SHP77 (cell line): ENCODE results near the gene GYS1.

ENCODE experiments used
- DNase-seq, 2 experiments: peaks; one replicate each; lab custom pipeline; 2025; lab: John Stamatoyannopoulos, UW

Gene GYS1

DNA sequence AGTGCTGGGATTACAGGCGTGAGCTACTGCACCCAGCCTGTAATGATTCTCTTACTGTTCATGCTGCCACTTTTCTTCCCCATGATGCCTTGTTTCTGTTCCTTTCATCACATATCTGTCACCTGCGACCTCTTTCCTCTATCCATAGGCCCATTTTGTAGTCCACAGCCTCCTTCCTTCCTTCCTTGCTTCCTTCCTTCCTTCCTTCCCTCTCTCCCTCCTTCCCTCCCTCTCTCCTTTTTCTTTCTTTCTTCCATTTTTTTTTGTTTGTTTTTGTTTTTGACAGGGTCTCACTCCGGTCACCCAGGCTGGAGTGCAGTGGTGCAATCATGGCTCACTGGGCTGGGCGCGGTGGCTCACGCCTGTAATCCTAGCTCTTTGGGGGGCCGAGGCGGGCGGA lies 4.2 kb downstream of the GYS1 start:
- DNase-seq, result no peak

- no peak for DNase-seq
Observed at GRCh38 chr19:48988286-48988685, 4.8 kb downstream of the GYS1 start.

GRCh38 chr19:48987323-48987722 lies 5.8 kb downstream of the GYS1 start:
- DNase-seq, result no peak

- DNase-seq, result no peak
Observed at GRCh38 chr19:48986211-48986610, 6.9 kb downstream of the GYS1 start.

DNA sequence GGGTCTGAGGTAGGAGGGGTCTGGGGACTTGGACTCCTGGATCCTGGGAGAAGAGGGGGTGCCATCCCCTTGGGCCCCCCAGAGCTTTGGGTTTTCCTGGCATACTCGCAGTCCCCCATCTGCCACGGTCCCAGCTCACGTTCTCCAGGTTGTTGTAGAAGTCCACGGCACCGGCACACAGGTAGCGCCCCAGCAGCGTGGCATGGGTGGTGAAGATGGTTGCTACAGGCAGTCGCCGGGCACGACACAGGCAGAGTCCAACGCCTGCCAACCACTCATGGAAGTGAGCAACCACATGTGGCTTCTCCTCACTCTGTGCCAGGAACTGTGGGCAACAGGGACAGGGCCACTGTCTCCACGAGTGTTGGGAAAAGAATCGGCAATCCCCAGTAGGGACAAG lies 7.4 kb downstream of the GYS1 start:
- no peak for DNase-seq

- DNase-seq, result no peak
Observed at GRCh38 chr19:48982280-48982679, 10.8 kb downstream of the GYS1 start.

DNA sequence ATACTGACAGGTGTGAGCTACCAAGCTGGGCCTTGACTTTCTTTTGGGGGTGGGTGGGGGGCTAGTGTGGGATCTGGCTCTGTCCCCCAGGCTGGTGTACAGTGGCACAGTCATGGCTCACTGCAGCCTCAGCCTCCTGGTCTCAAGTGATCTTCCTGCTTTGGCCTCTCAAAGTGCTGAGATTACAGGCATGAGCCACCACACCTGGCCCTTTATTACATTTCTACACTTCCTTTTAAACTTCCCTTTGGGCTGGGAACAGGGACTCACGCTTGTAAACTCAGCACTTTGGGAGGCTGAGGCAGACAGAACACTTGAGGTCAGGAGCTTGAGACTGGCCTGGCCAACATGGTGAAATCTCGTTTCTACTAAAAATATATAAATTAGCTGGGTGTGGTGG lies 16.0 kb downstream of the GYS1 start:
- DNase-seq, result no peak

GRCh38 chr19:48975947-48976847 lies 16.9 kb downstream of the GYS1 start:
- peak in 1 of 2 experiments; percentile 40 for DNase-seq

DNA sequence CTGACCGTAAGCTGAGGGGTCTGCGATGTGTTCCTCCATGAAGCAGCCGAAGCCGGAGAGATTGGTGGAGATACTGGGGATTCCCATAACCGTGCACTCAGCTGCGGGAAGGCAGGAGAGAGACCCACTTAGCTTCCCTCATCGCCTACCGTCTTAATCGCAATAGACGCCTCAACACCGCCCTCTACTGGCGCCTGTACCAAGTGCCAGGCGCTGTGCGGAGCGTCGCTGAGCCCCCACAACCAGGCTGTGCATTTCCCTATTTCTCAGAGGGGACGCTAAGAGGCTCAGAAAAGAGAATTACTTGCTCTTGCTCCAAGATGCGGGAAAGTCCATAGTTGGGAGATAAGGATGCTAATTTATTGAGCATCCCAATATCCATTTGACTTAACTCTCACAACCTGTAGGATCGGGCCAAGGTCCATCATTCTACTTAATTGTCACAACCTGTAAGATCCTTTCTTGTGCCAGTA lies 22.1 kb downstream of the GYS1 start:
- peak; percentile 70 to 78 for DNase-seq

DNA sequence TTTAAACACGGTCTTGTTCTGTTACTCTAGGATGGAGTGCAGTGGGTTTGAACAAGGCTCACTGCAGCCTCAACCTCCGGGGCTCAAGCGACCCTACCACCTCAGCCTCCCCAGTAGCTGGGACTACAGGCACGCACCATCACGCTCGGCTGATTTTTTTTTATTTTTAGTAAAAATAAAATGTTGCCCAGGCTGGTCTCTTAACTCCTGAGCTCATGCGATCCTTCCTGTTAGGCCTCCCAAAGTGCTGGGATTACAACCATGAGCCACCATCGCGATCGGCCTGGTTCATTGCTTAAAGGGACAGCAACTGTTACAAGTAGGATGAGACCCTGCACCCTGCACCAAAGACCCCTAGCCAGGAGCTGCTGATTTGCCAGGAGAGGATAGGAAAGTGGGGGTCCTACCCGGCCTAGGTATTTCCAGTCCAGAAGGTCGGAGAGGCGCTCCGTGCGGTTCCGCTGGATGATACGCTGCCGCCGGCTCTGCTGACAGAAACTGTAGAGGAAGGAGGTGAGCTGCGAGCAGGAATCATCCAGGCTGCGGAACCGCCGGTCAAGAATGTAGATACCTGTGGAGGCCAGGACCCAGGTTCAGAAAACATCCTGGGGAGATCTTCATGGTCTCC lies 22.9 kb downstream of the GYS1 start:
- no peak for DNase-seq

DNA sequence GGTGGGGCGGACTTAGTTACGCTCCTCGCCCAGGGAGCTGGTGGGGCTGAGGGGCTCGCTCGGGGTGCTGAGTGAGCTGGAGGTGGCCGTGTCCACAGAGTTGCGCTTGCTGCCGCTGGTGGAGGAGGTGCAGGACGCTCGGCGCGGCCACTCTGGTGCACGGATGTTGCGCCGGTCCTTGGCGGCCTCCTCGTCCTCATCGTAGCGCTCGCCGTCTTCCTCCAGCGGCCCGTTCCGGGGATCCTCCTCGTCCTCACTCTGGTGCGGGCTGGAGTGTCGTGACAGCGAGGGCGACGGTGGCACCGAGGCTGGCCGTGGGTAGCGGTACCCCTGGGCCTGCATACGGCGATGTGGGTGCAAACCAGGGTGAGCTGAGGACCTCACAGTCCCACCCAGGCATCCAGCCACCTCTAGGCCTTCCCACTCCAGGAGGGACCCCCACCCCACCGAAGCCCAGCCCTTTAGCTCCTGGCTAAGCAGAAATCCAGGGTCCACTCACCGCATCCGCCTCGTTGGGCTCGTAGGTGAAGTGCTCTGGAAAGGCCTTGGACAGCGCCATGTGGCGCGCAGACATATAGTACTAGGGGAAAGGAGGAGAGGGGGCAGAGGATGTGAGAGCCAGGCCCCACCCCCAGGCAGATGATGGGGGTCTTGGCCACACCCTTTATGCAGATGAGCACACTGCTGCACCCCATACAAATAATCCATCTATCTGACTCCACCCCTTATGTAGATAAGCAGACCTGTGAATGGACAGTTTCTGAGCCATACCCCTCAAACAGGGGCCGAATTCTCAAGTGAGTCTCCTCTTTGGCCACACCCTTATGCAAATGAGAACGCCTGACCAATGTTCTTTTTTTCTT lies 23.6 kb downstream of the GYS1 start:
- no peak for DNase-seq

DNA sequence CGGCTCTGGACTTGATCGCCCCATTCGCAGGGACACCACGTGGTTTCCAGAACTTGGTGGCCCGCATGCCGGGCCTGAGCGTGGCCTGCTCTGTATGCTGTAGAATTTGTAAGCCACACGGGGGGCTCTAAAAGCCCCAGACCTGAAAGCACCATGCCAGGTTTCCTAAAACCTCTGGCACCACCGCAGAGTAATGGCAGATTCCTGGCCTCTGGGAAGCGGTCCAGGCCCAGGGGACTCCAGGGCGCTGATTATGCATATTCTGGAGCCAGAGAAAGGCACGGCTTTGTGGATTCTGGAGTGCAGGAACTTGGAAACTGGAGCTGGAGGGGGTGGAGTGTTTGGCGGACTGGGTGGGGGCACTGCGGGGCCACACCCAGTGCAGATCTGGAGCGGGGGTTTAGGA lies 24.3 kb downstream of the GYS1 start:
- DNase-seq, result no peak

GRCh38 chr19:48968179-48968661 lies 24.9 kb downstream of the GYS1 start:
- no peak for DNase-seq

DNA sequence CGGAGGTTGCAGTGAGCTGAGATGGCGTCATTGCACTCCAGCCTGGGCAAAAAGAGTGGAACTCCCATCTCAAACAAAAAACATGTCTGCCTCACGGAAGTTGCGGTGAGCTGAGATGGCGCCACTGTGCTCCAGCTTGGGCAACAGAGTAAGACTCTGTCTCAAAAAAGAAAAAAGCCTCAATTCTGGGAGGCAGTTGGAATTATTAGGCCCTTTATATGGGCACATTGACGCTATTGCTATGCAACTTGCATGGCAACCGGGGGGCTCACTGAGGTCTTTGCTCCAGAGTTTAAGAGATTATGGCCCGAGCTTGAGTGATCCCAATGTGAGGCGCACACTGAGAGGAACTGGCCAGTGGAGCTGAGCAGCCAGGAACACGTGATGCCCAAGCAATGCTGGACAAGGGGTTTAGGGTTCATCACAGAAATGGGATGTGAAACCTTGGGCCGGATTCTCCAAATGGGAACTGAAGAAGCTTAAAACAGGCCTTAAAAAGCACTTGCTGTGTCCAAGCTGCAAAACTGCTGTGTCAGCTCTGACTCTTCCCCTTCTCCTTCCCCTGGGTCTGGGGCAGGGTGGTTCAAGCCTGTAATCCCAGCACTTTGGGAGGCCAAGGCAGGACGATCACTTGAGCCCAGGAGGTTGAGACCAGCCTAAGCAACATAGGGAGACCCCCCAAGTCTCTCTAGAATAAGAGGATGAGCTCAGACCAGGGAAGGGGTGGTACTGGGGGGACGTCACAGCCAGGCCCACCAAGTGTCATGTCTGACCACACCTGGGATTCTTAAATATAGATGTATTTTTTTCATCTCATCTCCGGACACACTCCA lies 25.5 kb downstream of the GYS1 start:
- no peak for DNase-seq

GRCh38 chr19:48966541-48967345 lies 26.4 kb downstream of the GYS1 start:
- DNase-seq, result no peak

DNA sequence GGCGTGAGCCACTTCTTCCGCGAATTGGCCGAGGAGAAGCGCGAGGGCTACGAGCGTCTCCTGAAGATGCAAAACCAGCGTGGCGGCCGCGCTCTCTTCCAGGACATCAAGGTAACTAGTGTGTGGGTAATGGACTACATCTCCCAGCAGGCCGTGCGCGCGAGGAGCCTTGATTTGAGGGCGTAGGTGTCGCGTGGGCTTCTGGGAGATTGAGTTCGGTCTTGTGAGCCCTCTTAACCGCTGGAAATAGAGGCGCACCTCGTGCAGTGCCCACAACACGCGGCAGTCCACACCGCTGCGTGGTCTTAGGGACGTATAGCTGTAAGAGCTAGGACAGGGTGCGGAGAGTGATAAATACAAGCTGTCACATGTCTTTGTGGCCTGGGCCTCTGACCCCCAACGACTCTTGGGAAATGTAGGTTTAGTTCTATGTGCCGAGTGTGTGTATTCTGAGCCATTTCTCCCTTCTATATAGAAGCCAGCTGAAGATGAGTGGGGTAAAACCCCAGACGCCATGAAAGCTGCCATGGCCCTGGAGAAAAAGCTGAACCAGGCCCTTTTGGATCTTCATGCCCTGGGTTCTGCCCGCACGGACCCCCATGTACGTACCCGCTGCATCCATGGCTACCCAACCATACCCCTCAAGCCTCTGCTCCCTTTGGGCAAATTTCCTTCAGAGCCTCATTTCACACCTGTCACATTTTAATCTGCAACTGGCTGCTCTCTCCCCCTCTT lies 27.1 kb downstream of the GYS1 start:
- DNase-seq, result peak; percentile 71 to 82

DNA sequence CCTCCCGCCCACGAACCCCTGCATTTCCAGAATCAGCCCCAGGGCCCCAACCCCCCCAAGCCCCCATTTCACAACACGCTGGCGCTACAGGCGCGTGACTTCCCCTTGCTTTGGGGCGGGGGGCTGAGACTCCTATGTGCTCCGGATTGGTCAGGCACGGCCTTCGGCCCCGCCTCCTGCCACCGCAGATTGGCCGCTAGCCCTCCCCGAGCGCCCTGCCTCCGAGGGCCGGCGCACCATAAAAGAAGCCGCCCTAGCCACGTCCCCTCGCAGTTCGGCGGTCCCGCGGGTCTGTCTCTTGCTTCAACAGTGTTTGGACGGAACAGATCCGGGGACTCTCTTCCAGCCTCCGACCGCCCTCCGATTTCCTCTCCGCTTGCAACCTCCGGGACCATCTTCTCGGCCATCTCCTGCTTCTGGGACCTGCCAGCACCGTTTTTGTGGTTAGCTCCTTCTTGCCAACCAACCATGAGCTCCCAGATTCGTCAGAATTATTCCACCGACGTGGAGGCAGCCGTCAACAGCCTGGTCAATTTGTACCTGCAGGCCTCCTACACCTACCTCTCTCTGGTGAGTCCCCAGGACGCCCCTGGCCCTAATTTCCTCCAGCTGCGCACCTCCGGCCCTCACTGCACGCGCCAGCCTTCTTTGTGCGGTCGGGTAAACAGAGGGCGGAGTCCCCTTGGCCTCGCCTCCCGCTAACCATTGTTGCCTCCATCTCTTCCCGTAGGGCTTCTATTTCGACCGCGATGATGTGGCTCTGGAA lies 27.9 kb downstream of the GYS1 start, which contains the start of gene FTL:
Gene FTL, plus strand, starts transcription at position 270 of the 766 bp plus-strand sequence. Its CDS starts 199 bp downstream, at position 469.
- DNase-seq, result peak; percentile 94 to 96

GRCh38 chr19:48964205-48965039 lies 28.7 kb downstream of the GYS1 start:
- DNase-seq, result no peak
